K562 (cell line): ENCODE results near the gene XPA. TPM values are rescaled to one million over a fixed set of nuclear protein-coding genes. Genes with fewer than 3 reads are reported as not detected.
A peak's percentile ranks its signal among the peaks of the same experiment; 100 is the strongest.

ENCODE experiments used
- CBFA2T3 ChIP-seq: fragments of 450-650 bp; IDR thresholded peaks from 2 replicates; pipeline ENCODE4 v1.6.1; 2017
- CBX3 ChIP-seq, 2 experiments: IDR thresholded peaks; 1 replicate in 1 of 2; 2 replicates in 1 of 2; pipeline ENCODE4 v1.6.1; 2012; ENCODE audit warnings: inconsistent platforms in 2 of 2, low read length in 2 of 2, borderline replicate concordance in 1 of 2, control low read depth in 1 of 2
- FUS ChIP-seq: fragments of 200-400 bp; formaldehyde crosslinking; optimal IDR thresholded peaks from 2 replicates; pipeline ENCODE3; 2017; ENCODE audit warnings: low read depth, low read length
- KDM1A ChIP-seq, 2 experiments: fragments of 450-650 bp; IDR thresholded peaks; 2 replicates each; pipeline ENCODE4 v1.6.1; 2016; ENCODE audit warnings: mild to moderate bottlenecking in 2 of 2
- LCOR ChIP-seq: sonication (generic); formaldehyde crosslinking; IDR thresholded peaks from 2 replicates; pipeline ENCODE4 v1.8.0; 2022; ENCODE audit warnings: mild to moderate bottlenecking, missing genetic modification reagents
- NFXL1 ChIP-seq: fragments of 450-650 bp; formaldehyde crosslinking; IDR thresholded peaks from 2 replicates; pipeline ENCODE4 v1.4.0; 2021; ENCODE audit warnings: mild to moderate bottlenecking
- PATZ1 ChIP-seq: fragments of 250-450 bp; sonication (Bioruptor Pico); IDR thresholded peaks from 2 replicates; pipeline ENCODE4 v1.5.0; 2020; ENCODE audit warnings: mild to moderate bottlenecking, borderline replicate concordance
- PHB2 ChIP-seq: fragments of 450-650 bp; IDR thresholded peaks from 2 replicates; pipeline ENCODE4 v1.6.1; 2017; ENCODE audit warnings: low read depth
- RBM15 ChIP-seq: fragments of 200-400 bp; formaldehyde crosslinking; IDR thresholded peaks from 2 replicates; pipeline ENCODE4 v1.6.1; 2018; ENCODE audit warnings: mild to moderate bottlenecking, low read length, moderate library complexity; ENCODE audit not compliant: insufficient read depth
- RREB1 ChIP-seq: fragments of 250-450 bp; sonication (Bioruptor Pico); IDR thresholded peaks from 2 replicates; pipeline ENCODE4 v1.4.0; 2020
- TBL1XR1 ChIP-seq, 2 experiments: IDR thresholded peaks; 2 replicates each; pipeline ENCODE4 v1.6.1; 2012; ENCODE audit warnings: improper control_type of control experiment in 2 of 2, low read length in 2 of 2, mild to moderate bottlenecking in 1 of 2
- ZNF134 ChIP-seq: fragments of 250-450 bp; sonication (Bioruptor Pico); conservative IDR thresholded peaks from 2 replicates; pipeline ENCODE4 v1.4.0; 2020
- ZNF263 ChIP-seq: sonication (generic); formaldehyde crosslinking; IDR thresholded peaks from 2 replicates; pipeline ENCODE4 v1.8.0; 2022; ENCODE audit warnings: mild to moderate bottlenecking, missing genetic modification reagents, borderline replicate concordance
- ZNF280A ChIP-seq: fragments of 450-650 bp; IDR thresholded peaks from 2 replicates; pipeline ENCODE4 v1.6.1; 2018; ENCODE audit warnings: mild to moderate bottlenecking, low read depth; ENCODE audit not compliant: partially characterized antibody
- ZNF551 ChIP-seq: fragments of 250-450 bp; sonication (Bioruptor Pico); IDR thresholded peaks from 2 replicates; pipeline ENCODE4 v1.5.0; 2021; ENCODE audit warnings: mild to moderate bottlenecking, moderate library complexity
- polyA plus RNA-seq, 8 experiments: library from polyadenylated mRNA; depleted of rRNA in 4 of 8; stranded (reverse) in 5 of 8; unstranded in 3 of 8; fragments of >200 nt; fragmentation: Nextera tagmentation in 2 of 8; fragmentation: Illumina TruSeq in 1 of 8; extraction: Ambion mirVana in 2 of 8; extraction: Trizol in 1 of 8; gene quantifications; 2 replicates each; pipeline versions ENCODE4 v1.2.1 to v1.2.3, GENCODE V29; 2011 to 2014; ENCODE audit warnings: inconsistent platforms in 1 of 8, missing spikeins in 1 of 8
- total RNA-seq, 7 experiments: library from RNA; depleted of rRNA in 6 of 7; stranded (reverse); fragments of >200 nt in 6 of 7; fragmentation: Illumina TruSeq in 2 of 7; extraction: Trizol in 2 of 7; gene quantifications; 2 replicates each; pipeline versions ENCODE4 v1.2.1 to v1.2.3, GENCODE V29; 2011 to 2021; ENCODE audit warnings: low replicate concordance in 1 of 7
- TF ChIP-seq, protein P1 (sequence below): sonication (generic); formaldehyde crosslinking; IDR thresholded peaks from 2 replicates; pipeline ENCODE4 v1.8.0; 2022; ENCODE audit warnings: missing genetic modification reagents, mild to moderate bottlenecking, moderate library complexity, borderline replicate concordance

XPA gene
- total and polyA plus RNA-seq, 9 of the 15 experiments (the other 6 are each of a cell fraction or from before 2014, with no cell fraction given), result 5.1 to 18.2 (median 14.1) TPM

- TF ChIP-seq, protein P1, sequence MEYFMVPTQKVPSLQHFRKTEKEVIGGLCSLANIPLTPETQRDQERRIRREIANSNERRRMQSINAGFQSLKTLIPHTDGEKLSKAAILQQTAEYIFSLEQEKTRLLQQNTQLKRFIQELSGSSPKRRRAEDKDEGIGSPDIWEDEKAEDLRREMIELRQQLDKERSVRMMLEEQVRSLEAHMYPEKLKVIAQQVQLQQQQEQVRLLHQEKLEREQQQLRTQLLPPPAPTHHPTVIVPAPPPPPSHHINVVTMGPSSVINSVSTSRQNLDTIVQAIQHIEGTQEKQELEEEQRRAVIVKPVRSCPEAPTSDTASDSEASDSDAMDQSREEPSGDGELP (CRISPR knock-in tag), result peak; percentile 95
- TF ChIP-seq ZNF280A, result no peak
- no peak for TF ChIP-seq NFXL1 (CRISPR knock-in tag)
- TF ChIP-seq CBFA2T3, result 0 out of 2 replicates have a peak, but pooled peaks have one; percentile 8
- TF ChIP-seq RBM15, result no peak
- peak in 1 of 2 experiments; percentile 5; a peak in 1 of 4 replicates for TF ChIP-seq TBL1XR1 (IDR thresholded peaks at IDR 0.05; ENCODE audit: low read length in 2 of 2)
- peak in 1 of 2 experiments; percentile 32; a peak in 1 of 3 replicates for TF ChIP-seq CBX3 (IDR thresholded peaks at IDR 0.05; ENCODE audit: borderline replicate concordance in 1 of 2, low read length in 2 of 2)
- TF ChIP-seq ZNF551 (CRISPR knock-in tag), result no peak
- TF ChIP-seq FUS, result no peak
- TF ChIP-seq ZNF134 (CRISPR knock-in tag), result no peak
- TF ChIP-seq PHB2, result no peak
- no peak for TF ChIP-seq RREB1 (CRISPR knock-in tag)
- TF ChIP-seq KDM1A (IDR thresholded peaks at IDR 0.05), result no peak
- TF ChIP-seq PATZ1 (CRISPR knock-in tag), result no peak
- TF ChIP-seq LCOR (CRISPR knock-in tag), result no peak; the same call in 1 of the 2 replicates
- TF ChIP-seq ZNF263 (CRISPR knock-in tag), result no peak; the same call in 1 of the 2 replicates
These were observed 63.9 kb downstream of the XPA start, which contains the start of the genes NCBP1 and TSTD2 (continued) for GRCh38 chr9:97632985-97633858.
